ENCODE measurements around the gene CBX7.
A peak's percentile ranks its signal among the peaks of the same experiment; 100 is the strongest.

The CBX7 gene

GRCh38 chr22:39123751-39124581 lies 28.5 kb downstream of the CBX7 start:
- no peak overlapping the region for H3K4me3 ChIP-seq (ENCODE audit: low read depth, low read length)
- in situ Hi-C loops (cut with HindIII; ENCODE audit: low sequenced_read_pairs) = no loop called here
- no peak for TF ChIP-seq CTCF (IDR thresholded peaks at IDR 0.05; ENCODE audit: low read depth, low read length)
- DNase-seq (ENCODE audit: low read depth, low spot score) = no peak

DNA sequence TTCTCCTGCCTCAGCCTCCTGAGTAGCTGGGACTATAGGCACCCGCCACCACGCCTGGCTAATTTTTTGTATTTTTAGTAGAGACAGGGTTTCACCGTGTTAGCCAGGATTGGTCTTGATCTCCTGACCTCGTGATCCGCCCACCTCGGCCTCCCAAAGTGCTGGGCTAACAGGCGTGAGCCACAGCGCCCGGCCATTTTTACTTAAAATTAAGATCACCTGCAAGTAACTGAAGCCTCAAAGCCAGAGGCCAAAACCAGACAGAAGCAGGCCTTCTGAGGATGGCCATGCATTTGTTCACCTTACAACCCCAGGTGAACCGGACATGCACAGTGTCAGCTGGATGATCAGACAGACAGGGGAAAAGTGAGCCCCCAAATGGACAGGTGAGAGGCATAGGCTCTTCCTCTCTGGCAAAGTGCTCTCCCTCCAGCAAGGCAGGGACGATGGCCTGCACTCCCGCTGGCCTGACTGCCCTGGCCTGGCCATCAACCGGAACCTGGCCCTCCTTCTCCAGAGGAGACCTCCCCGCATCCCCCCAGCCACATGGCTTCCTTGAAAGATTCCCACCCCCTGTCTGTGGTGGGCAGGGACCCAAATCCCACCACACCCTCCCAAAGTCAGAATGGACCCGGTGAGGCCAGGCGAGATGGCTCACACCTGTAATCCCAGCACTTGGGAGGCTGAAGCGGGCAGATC lies 29.6 kb downstream of the CBX7 start:
- DNase-seq (ENCODE audit: low read depth, low spot score) = no peak
- TF ChIP-seq CTCF (IDR thresholded peaks at IDR 0.05; ENCODE audit: low read depth, low read length) = no peak
- H3K4me3 ChIP-seq (ENCODE audit: low read depth, low read length) = no peak overlapping the region
- in situ Hi-C loops (cut with HindIII; ENCODE audit: low sequenced_read_pairs) = no loop called here

- no peak for TF ChIP-seq CTCF (IDR thresholded peaks at IDR 0.05; ENCODE audit: low read depth, low read length)
- in situ Hi-C loops (cut with HindIII; ENCODE audit: low sequenced_read_pairs) = no loop called here
- DNase-seq (ENCODE audit: low read depth, low spot score) = no peak
- no peak overlapping the region for H3K4me3 ChIP-seq (ENCODE audit: low read depth, low read length)
These were observed 31.5 kb downstream of the CBX7 start for GRCh38 chr22:39120983-39121382.

GRCh38 chr22:39117585-39118191 lies 34.8 kb downstream of the CBX7 start:
- no peak overlapping the region for H3K4me3 ChIP-seq (ENCODE audit: low read depth, low read length)
- peak; percentile 35 for DNase-seq (ENCODE audit: low read depth, low spot score)
- peak; percentile 51 for TF ChIP-seq CTCF (IDR thresholded peaks at IDR 0.05; ENCODE audit: low read depth, low read length)
- in situ Hi-C loops (cut with HindIII; ENCODE audit: low sequenced_read_pairs) = no loop called here

GRCh38 chr22:39115977-39116621 lies 36.4 kb downstream of the CBX7 start:
- H3K4me3 ChIP-seq (ENCODE audit: low read depth, low read length) = no peak overlapping the region
- no peak for TF ChIP-seq CTCF (IDR thresholded peaks at IDR 0.05; ENCODE audit: low read depth, low read length)
- in situ Hi-C loops (cut with HindIII; ENCODE audit: low sequenced_read_pairs) = no loop called here
- no peak for DNase-seq (ENCODE audit: low read depth, low spot score)

GRCh38 chr22:39115570-39115969 lies 36.9 kb downstream of the CBX7 start:
- TF ChIP-seq CTCF (IDR thresholded peaks at IDR 0.05; ENCODE audit: low read depth, low read length) = no peak
- in situ Hi-C loops (cut with HindIII; ENCODE audit: low sequenced_read_pairs) = no loop called here
- no peak overlapping the region for H3K4me3 ChIP-seq (ENCODE audit: low read depth, low read length)
- DNase-seq (ENCODE audit: low read depth, low spot score) = no peak
